ENCODE measurements around the gene SLC38A9.
"Not testable (repeated sequence)": the region's sequence is repeated elsewhere in the genome, so short reads cannot be mapped to it uniquely, and the experiment has no call there.

Gene SLC38A9

GRCh38 chr5:55706230-55706629 lies 5.9 kb downstream of the SLC38A9 start:
- no peak for DNase-seq

- no peak for DNase-seq
Measured at GRCh38 chr5:55702598-55703345, 9.4 kb downstream of the SLC38A9 start.

GRCh38 chr5:55701462-55702103 lies 10.5 kb downstream of the SLC38A9 start:
- DNase-seq: peak in 1 of 5 donors; percentile 7

DNA sequence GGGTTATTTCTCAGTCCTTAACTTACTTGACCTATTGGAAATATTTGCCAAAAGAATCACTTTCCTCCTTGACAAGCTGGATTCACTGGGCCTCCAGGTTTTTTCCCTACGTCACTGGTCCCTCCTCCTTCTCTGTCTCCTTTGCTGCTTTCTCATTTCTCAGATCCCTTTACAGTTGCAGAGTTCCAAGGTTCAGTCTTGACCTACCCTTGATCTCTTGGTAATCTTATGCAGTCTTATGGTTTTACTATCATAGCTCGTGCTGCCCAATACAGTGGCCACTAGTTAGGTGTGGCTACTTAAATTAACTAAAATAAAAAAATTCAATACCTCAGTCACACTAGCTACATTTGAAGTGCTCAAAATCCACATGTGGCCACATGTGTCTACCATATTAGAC lies 11.4 kb downstream of the SLC38A9 start:
- no peak for DNase-seq

GRCh38 chr5:55699041-55699688 lies 13.0 kb downstream of the SLC38A9 start:
- DNase-seq: no peak

GRCh38 chr5:55696704-55697103 lies 15.4 kb downstream of the SLC38A9 start:
- DNase-seq: not testable (repeated sequence)

DNA sequence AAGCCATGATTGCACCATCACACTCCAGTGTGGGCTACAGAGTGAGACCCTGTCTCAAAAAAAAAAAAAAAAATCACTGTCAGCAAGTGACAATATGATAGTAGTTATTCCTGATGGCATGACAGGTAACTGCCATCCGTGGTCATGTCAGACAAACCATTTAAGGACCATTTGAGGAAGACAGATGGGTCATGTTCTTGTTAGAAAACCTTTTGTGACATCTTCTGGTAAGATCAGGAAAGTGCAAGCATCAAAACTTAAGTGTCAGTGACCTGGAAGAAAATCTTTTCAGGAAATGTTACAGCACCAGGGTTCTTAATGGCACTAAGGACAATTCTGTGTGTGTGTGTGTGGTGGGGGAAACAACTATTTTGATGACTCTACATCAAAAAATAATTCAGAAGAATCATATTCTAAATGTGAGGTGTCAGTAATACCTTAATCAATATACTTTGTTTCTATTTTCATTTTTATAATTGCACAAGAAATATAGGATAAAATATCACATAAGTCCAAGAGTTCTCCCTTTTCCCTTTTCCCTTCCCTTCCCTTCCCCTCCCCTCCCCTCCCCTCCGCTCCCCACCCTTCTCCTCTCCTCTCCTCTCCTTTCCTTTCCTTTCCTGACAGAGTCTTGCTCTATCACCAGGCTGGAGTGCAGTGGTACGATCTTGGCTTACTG lies 17.8 kb downstream of the SLC38A9 start:
- peak in 1 of 5 donors; percentile 15 for DNase-seq

GRCh38 chr5:55692509-55692908 lies 19.6 kb downstream of the SLC38A9 start:
- no peak for DNase-seq

DNA sequence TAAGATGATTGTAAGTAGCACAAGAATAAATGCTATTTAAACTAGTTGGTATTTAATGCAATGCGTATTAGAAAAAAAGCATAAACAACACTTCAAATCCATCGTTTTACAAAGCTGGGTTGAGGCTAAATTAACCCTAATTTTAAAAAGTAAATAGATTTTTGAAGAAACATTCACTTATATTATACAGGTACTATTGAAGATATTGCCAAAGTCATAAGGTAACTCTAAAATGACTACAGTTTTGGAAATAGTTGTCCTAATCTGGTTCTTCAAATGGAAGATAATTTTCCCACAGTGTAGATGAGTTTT lies 20.1 kb downstream of the SLC38A9 start:
- DNase-seq: no peak

DNA sequence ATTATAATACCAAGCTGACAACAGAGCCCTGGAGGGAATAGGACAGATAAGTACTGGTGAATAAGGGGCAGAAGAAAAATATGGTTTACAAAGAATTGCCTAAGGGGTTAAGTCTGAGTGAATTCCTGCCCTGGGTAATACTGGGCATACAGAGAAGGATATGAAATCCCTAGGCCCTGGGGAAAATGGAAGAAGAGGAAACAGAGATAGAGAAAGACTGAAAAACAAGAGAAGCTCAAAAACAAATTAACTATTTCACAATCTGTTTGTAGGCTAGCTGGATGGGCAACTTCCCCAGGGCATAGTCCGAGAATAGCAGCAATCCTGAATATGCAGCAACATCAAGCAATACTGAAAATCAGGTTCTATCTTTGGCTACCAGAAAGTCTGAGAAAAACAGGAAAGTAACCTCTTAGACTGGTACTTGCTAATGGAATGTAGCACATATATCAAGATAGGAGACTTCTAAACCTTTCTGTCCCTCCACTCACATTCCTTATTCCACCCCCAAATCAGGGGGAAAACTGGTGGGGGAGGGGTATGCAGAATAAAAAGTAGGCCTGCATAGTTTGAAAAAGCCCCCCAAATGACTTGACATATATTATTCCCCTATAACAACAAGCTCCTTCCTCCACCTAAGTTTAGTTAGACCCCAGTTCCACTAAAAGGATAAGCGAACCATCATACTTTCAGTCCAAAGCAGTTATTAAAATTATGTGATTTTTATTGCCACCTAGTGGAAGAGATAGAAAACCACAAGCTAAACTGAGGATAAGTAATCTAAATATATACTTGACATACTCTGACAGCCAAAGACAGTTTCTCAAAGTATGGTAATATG lies 20.6 kb downstream of the SLC38A9 start:
- peak in 1 of 5 donors; percentile 34 for DNase-seq

GRCh38 chr5:55682071-55682470 lies 30.1 kb downstream of the SLC38A9 start:
- DNase-seq: no peak

- no peak for DNase-seq
Measured at GRCh38 chr5:55681301-55681700, 30.8 kb downstream of the SLC38A9 start.

GRCh38 chr5:55680353-55680752 lies 31.8 kb downstream of the SLC38A9 start:
- no peak for DNase-seq

- DNase-seq: no peak
Measured at GRCh38 chr5:55679556-55679955, 32.6 kb downstream of the SLC38A9 start.

DNA sequence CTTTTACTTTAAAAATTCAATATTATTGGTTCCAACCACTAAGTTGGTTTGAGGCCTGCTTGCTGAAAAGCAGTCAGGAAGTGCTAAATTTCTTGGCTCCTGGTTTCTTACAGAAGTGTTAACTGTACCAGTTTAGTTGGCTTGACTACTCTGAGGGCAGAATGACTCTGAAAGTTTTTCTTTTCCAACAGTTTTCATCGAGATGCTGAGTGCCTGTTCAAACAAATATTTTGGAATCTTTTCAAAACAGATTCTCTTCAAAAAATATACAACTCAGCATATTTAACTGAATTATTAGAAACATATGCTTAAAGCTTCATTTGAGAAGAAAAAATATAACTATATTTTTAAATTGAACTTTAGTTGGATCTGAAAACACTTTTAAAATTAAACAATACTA lies 37.0 kb downstream of the SLC38A9 start:
- no peak for DNase-seq

- DNase-seq: no peak
Measured at GRCh38 chr5:55674340-55674739, 37.8 kb downstream of the SLC38A9 start.

- DNase-seq: no peak
Measured at GRCh38 chr5:55672477-55672911, 39.6 kb downstream of the SLC38A9 start.

GRCh38 chr5:55671975-55672374 lies 40.1 kb downstream of the SLC38A9 start:
- DNase-seq: no peak

DNA sequence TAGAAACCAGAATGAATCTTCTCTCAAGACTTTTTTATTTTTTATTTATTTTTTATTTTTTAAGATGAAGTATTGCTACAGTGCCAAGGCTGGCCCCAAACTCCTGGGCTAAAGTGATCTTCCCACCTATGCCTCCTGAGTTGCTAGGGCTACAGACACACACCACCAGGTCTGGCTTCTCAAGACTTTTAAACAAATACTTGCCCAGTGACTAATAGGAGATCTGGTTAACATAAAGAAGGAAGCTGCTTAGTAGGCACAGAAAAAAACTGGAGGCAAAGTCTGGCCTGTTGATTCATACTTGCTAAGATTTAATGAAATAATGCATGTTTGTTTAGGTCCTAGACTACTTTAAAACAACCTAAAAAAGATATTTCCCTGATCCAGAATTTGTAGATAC lies 43.8 kb downstream of the SLC38A9 start:
- DNase-seq: no peak

DNA sequence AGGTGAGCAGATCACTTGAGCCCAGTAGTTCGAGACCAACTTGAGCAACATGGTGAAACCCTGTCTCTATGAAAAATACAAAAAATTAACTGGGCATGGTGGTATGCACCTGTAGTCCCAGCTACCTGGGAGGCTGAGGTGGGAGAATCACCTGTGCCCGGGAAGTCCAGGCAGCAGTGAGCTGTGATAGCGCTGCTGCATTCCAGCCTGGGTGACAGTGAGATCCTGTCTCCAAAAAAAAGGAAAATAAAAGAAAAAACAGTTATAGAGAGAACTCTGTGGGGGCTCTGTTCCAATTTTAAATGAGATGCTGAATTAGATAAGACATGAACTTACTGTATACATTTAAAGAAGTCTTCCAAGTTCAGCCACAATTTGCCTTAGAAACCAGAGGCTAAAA lies 44.2 kb downstream of the SLC38A9 start:
- no peak for DNase-seq

DNA sequence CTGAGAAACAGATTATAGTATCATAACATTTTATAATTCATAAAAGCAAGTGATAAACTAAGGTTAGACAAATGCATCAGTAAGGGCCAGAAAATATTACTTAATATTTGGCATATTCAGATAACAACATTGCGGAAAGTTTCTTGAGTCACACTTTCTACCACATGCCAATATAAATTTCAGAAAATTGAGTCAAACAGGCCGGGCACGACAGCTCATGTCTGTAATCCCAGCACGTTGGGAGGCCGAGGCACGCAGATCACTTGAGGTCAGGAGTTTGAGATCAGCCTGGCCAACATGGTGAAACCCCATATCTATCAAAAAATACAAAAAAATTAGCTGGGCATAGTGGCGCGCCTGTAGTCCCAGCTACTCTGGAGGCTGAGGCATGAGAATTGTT lies 47.1 kb downstream of the SLC38A9 start:
- no peak for DNase-seq

DNA sequence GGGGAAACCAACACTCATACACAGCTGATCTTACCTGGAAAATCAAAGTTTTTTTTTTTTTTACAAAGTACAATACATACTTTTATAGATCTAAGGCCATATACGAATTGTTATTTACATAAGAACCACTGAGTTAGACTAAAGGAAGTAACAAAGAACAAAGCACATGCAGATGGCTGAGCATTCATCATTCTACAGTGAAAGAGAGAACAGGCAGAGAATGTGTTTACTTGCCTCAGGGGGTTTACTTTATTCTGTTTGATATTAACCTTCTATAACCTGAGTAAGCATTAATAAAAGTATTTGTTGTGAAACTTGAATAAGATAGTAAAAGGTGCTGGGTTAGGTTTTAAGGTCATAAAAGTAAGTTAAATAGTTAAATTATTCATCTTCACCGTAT lies 54.7 kb downstream of the SLC38A9 start:
- DNase-seq: no peak

DNA sequence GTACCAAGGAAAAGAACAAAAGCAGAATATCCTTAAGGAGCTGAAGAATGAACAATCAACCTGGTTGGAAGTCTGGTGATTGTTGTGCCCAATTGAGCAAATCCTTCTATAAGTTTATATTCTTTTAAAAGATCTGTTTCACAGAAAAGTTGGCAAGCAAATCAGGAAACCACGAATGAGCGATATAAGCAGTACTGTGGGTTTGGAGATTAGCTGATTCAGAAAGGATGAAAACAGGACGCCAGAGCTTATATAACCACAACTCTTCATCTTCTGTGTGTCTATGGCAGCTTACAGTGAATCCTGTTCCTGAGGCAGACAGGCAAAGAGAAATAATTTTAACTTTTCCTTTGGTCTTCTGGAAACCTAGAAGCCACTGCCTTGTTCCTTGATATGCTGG lies 61.7 kb downstream of the SLC38A9 start:
- peak in 1 of 5 donors; percentile 46 for DNase-seq
